Measurements from ENCODE around the gene SERTAD2.

DNA sequence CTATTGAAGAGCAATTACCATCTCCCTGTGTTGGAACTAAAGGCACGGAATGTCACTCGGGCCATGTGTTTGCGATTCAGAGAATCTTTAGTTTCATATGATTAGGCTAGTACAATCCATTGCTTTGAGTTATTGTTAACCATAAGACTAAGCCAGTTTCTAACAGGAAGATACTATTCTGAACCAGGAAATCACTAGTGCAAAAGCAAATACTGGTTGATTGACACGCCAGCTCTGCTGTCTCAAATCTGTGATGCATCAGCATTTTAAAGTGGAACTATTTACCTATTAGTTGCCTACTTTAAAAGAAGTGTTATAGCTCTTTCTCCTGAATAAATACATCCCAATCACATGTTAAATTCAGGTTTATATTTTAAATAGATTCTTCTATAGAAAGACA, 67.7 kb downstream of the SERTAD2 start:
- TF ChIP-seq CREB1 (CRISPR knock-in tag; IDR thresholded peaks at IDR 0.05; ENCODE audit: low read depth): no peak
- TF ChIP-seq CTCF (conservative IDR thresholded peaks at IDR 0.05; ENCODE audit: low read depth in 2 of 2): no peak
- no peak for TF ChIP-seq POLR2AphosphoS5 (IDR thresholded peaks at IDR 0.05; ENCODE audit: low read depth)
- no peak for TF ChIP-seq EZH2phosphoT487 (IDR thresholded peaks at IDR 0.05; ENCODE audit: unreplicated experiment)

All from GM23338 (cell line).